ENCODE measurements around the gene ADAM23. TPM values are rescaled to one million over a fixed set of nuclear protein-coding genes. Genes with fewer than 3 reads are reported as not detected.

The ADAM23 gene
- total RNA-seq, 1 donor from 2014 or later: 61.2 TPM

DNA sequence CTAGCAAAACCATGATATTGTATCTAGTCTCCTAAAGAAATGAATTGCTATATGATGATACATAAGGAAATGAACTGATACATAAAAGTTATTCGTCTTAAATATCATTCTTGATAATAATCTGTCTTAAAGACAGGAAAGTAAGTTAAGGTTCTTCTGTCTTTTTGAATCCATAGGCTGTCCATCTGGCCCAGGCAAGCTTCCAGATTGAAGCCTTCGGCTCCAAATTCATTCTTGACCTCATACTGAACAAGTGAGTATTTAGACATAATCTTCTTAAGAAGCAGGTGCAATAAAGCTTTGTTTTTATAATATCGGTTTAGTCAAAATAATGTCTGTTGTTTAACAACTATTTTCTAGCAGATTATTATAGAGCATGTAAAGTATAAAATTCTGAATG is 37.7 kb downstream of the ADAM23 start:
- TF ChIP-seq, protein P1, sequence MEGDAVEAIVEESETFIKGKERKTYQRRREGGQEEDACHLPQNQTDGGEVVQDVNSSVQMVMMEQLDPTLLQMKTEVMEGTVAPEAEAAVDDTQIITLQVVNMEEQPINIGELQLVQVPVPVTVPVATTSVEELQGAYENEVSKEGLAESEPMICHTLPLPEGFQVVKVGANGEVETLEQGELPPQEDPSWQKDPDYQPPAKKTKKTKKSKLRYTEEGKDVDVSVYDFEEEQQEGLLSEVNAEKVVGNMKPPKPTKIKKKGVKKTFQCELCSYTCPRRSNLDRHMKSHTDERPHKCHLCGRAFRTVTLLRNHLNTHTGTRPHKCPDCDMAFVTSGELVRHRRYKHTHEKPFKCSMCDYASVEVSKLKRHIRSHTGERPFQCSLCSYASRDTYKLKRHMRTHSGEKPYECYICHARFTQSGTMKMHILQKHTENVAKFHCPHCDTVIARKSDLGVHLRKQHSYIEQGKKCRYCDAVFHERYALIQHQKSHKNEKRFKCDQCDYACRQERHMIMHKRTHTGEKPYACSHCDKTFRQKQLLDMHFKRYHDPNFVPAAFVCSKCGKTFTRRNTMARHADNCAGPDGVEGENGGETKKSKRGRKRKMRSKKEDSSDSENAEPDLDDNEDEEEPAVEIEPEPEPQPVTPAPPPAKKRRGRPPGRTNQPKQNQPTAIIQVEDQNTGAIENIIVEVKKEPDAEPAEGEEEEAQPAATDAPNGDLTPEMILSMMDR (IDR thresholded peaks at IDR 0.05; ENCODE audit: borderline replicate concordance): no peak
- Histone ChIP-seq H3K27me3 (ENCODE audit: low read depth) (no peaks in the 10 kb centered on the region), H3K27ac (replicated peaks) (no peak overlapping the region), H3K9me3 (replicated peaks) (no peaks in the 10 kb centered on the region), H3K36me3 (no peaks in the 10 kb centered on the region), H3K4me3 (no peak overlapping the region), H3K4me1 (peaks cover 48% of the 10 kb centered on the region)
- no peak for DNase-seq
- intact Hi-C loops (cut with micrococcal nuclease): no loop called here

DNA sequence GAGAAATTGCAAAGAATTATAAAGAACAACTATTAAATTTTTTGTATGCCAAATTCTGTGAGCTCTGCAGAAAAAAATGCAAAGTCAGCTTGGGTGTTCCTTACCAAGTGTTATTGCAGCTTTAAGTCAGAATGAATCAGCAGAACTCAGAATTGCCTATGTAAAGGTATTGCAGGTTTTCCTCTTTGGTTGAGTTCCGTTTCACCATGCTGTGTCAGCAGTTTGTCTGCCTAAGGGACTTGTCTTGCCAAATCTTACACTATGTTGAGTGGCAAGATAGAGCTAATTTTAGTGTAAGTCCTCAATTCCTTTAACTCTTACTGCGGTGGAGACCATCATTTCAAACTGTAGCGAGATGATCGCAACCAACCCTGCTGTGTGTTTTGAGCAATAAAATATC is 38.8 kb downstream of the ADAM23 start:
- no peak for DNase-seq
- peak overlapping the region; percentile 42 for H3K27ac ChIP-seq (replicated peaks)
- no peaks in the 10 kb centered on the region for H3K36me3 ChIP-seq
- peak overlapping the region; percentile 20 for H3K4me3 ChIP-seq
- intact Hi-C loops (cut with micrococcal nuclease): no loop called here
- H3K9me3 ChIP-seq (replicated peaks): no peaks in the 10 kb centered on the region
- peaks cover 48% of the 10 kb centered on the region for H3K4me1 ChIP-seq
- TF ChIP-seq, protein P1 (IDR thresholded peaks at IDR 0.05; ENCODE audit: borderline replicate concordance): no peak
- no peaks in the 10 kb centered on the region for H3K27me3 ChIP-seq (ENCODE audit: low read depth)

DNA sequence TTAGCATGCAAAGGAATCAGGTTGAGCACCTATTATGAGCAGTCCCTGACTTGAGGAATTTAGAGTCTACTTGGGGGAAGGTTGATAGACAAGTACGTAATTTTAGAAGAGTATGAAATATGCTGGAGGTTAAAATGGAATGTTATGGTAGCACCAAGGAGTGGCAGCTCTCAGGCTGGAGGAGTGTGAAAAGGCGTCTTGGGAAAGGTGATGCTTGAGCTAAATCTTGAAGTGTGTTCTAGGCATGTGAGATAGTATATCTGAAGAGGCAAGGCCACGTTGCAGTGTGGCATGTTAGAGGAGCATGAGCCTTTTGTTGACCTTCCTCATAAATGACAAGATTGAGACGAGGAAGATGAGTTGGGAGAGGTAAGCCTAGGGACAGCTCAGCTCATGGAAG is 39.3 kb downstream of the ADAM23 start:
- H3K4me3 ChIP-seq: peak overlapping the region; percentile 20

DNA sequence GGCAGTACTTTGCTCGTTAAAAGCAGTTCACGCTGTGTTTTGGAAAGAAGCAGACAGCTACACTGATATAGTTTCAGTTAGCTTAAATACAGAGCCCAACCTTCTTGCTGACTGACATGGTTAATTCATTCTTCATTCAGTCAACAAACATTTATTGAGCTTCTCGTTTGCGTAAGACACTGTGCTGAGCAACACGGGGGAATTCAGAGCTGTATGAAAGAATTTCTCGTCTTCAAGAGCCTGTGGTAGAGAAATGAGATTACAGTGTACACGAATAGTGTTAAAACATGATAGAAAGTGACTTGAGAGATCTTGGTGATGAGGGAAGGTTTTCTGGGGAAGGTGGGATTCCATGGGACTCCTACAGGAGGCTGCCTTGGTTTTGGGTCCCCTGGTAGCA is 44.7 kb downstream of the ADAM23 start:
- Histone ChIP-seq H3K4me1 (peaks cover 23% of the 10 kb centered on the region), H3K27ac (replicated peaks) (peak overlapping the region; percentile 24), H3K36me3 (peaks cover 5% of the 10 kb centered on the region), H3K27me3 (ENCODE audit: low read depth) (no peaks in the 10 kb centered on the region), H3K9me3 (replicated peaks) (no peaks in the 10 kb centered on the region), H3K4me3 (no peak overlapping the region)
- intact Hi-C loops (cut with micrococcal nuclease): no loop called here
- TF ChIP-seq, protein P1 (IDR thresholded peaks at IDR 0.05; ENCODE audit: borderline replicate concordance): no peak
- no peak for DNase-seq

More for the DNA sequence above, 39.3 kb downstream of the ADAM23 start:
- Histone ChIP-seq H3K36me3 (no peaks in the 10 kb centered on the region), H3K9me3 (replicated peaks) (no peaks in the 10 kb centered on the region), H3K27ac (replicated peaks) (peak overlapping the region; percentile 42), H3K4me1 (peaks cover 48% of the 10 kb centered on the region), H3K27me3 (ENCODE audit: low read depth) (no peaks in the 10 kb centered on the region)
- no peak for DNase-seq
- TF ChIP-seq, protein P1 (IDR thresholded peaks at IDR 0.05; ENCODE audit: borderline replicate concordance): no peak
- intact Hi-C loops (cut with micrococcal nuclease): no loop called here

DNA sequence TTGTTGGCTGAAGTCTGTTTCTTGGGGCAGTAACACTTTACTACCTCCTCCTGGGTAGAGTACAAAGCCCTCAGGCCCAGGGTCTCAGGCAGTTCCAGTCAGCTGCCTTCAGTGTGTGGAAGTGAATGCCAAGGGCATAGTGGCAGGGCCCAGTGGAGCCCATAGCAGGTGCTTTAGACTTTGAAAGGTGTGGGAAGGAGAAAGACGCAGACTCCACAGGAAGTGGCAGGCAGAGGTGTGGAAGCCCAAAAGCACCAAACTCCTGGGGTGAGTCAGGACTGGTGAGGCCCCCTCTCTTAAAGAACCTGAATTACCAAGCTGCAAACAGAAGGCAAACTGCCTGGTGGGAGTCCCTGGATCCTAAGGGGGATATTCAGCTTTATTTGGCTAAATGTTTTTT is 45.3 kb downstream of the ADAM23 start:
- Histone ChIP-seq H3K36me3 (peaks cover 5% of the 10 kb centered on the region), H3K4me3 (no peak overlapping the region), H3K27ac (replicated peaks) (peak overlapping the region; percentile 24), H3K4me1 (peaks cover 17% of the 10 kb centered on the region), H3K9me3 (replicated peaks) (no peaks in the 10 kb centered on the region), H3K27me3 (ENCODE audit: low read depth) (no peaks in the 10 kb centered on the region)
- intact Hi-C loops (cut with micrococcal nuclease): no loop called here
- no peak for DNase-seq
- TF ChIP-seq, protein P1 (IDR thresholded peaks at IDR 0.05; ENCODE audit: borderline replicate concordance): no peak

DNA sequence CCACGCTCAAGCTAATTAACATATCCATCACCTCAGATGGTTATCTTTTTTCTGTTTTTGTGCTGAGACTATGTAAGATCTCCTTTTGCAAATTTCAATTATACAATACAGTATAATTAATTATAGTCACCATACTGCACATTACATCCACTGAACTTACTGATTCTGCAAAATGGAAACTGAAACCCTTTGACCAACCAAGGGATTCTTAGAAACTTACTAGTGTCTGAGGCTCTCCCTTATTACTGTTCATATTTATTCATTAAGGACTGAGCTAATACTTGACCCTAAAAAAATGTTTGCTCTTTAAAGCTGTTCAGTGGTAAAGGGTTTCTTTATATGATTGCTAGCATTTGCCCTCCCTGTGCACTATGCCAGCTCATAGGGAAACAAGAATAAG is 50.7 kb downstream of the ADAM23 start:
- Histone ChIP-seq H3K4me3 (no peak overlapping the region), H3K4me1 (no peaks in the 10 kb centered on the region), H3K9me3 (replicated peaks) (no peaks in the 10 kb centered on the region), H3K27me3 (ENCODE audit: low read depth) (no peaks in the 10 kb centered on the region), H3K36me3 (peaks cover 5% of the 10 kb centered on the region), H3K27ac (replicated peaks) (no peak overlapping the region)
- intact Hi-C loops (cut with micrococcal nuclease): no loop called here
- no peak for DNase-seq
- TF ChIP-seq, protein P1 (IDR thresholded peaks at IDR 0.05; ENCODE audit: borderline replicate concordance): no peak

Measured in left ventricle myocardium inferior (tissue), 1 donor.